Gastroesophageal sphincter (tissue), 3 donors: Measurements from ENCODE around the gene MOV10.
A peak's percentile ranks its signal among the peaks of the same experiment; 100 is the strongest.

Source experiments
- CTCF ChIP-seq, 4 experiments: fragments of 200-600 bp in 2 of 4; fragments of 450-650 bp in 2 of 4; sonication (generic) in 1 of 4; IDR thresholded peaks; one replicate each; pipeline ENCODE4 v1.5.1; 2017 to 2019; ENCODE audit warnings: antibody characterized with exemption in 4 of 4, mild to moderate bottlenecking in 2 of 4, moderate library complexity in 2 of 4
- EP300 ChIP-seq: sonication (generic); formaldehyde crosslinking; IDR thresholded peaks from one replicate; pipeline ENCODE4 v1.6.1; 2017; ENCODE audit warnings: antibody characterized with exemption, mild to moderate bottlenecking
- POLR2A ChIP-seq, 2 donors: fragments of 450-650 bp; IDR thresholded peaks; one replicate each; pipeline ENCODE4 v1.6.1; 2017; ENCODE audit warnings: antibody characterized with exemption in 2 of 2, mild to moderate bottlenecking in 2 of 2, moderate library complexity in 1 of 2
- POLR2AphosphoS5 ChIP-seq: sonication (generic); formaldehyde crosslinking; IDR thresholded peaks from one replicate; pipeline ENCODE4 v1.6.1; 2017; ENCODE audit warnings: antibody characterized with exemption

GRCh38 chr1:112744009-112744578 lies 69.6 kb downstream of the MOV10 start:
- TF ChIP-seq POLR2A (IDR thresholded peaks at IDR 0.05): no peak
- peak in 3 of 4 experiments; percentile 42 to 58 (median 52) for TF ChIP-seq CTCF (IDR thresholded peaks at IDR 0.05)
- no peak for TF ChIP-seq EP300
- no peak for TF ChIP-seq POLR2AphosphoS5
